ENCODE measurements around the gene IFNLR1. TPM values are rescaled to one million over a fixed set of nuclear protein-coding genes. Genes with fewer than 3 reads are reported as not detected.

Gene IFNLR1
- total RNA-seq, 1 experiment from 2014 or later, result 9.6 TPM

GRCh38 chr1:24110642-24111261 lies 76.3 kb downstream of the IFNLR1 start:
- H3K27ac Mint-ChIP-seq, result no peak overlapping the region; a peak in 1 of 7 replicates
- no CpG with 5 or more reads among the region's 14 CpGs for WGBS (ENCODE audit: extremely low coverage, insufficient read length, low lambda C conversion rate)
- no peak overlapping the region for H3K4me2 ChIP-seq (ENCODE audit: insufficient read depth, insufficient read length, low read length)

More at GRCh38 chr1:24110642-24111261, 76.3 kb downstream of the IFNLR1 start:
- H2BK120ac ChIP-seq (ENCODE audit: low read depth, low read length, poor library complexity, severe bottlenecking), result no peak overlapping the region
- H2BK15ac ChIP-seq (ENCODE audit: low read depth, low read length), result no peak overlapping the region
- no peak overlapping the region for H2BK12ac ChIP-seq (ENCODE audit: insufficient read length, low read depth, low read length)
- H3K56ac ChIP-seq (ENCODE audit: insufficient read length, low read depth, low read length), result no peak overlapping the region
- H3T11ph ChIP-seq (ENCODE audit: low read length), result no peak overlapping the region
- H4K91ac ChIP-seq (ENCODE audit: insufficient read length, low read depth, low read length), result no peak overlapping the region
- H3K27me3 ChIP-seq (ENCODE audit: insufficient read depth, low read length), result no peaks in the 10 kb centered on the region
- H3K18ac ChIP-seq (ENCODE audit: insufficient read length, low read depth, low read length), result no peak overlapping the region
- no peak overlapping the region for H3K23ac ChIP-seq (ENCODE audit: insufficient read length, low read depth, low read length)
- H3K9me3 ChIP-seq (ENCODE audit: control insufficient read depth, low read depth, low read length), result no peaks in the 10 kb centered on the region
- H3K9ac ChIP-seq (ENCODE audit: extremely low read depth, insufficient read length, low read length), result no peak overlapping the region
- Mint-ChIP-seq H3K4me1 (peaks cover 28 to 53% of the 10 kb centered on the region in 2 experiments), H3K4me3 (no peak overlapping the region), H3K9me3 (no peaks in the 10 kb centered on the region), H3K36me3 (ENCODE audit: insufficient read depth in 1 of 3, low read depth in 3 of 3) (no peaks in the 10 kb centered on the region), H3K27me3 (ENCODE audit: low read depth) (peaks cover 15% of the 10 kb centered on the region)
- no peaks in the 10 kb centered on the region for H4K20me1 ChIP-seq (ENCODE audit: control insufficient read depth, insufficient read depth, insufficient read length)
- no peaks in the 10 kb centered on the region for H3K79me1 ChIP-seq (ENCODE audit: insufficient read depth, low read depth, low read length, poor library complexity, severe bottlenecking)
- H3K27ac ChIP-seq (ENCODE audit: insufficient read length, low read depth, low read length), result no peak overlapping the region
- no peak overlapping the region for H2AK5ac ChIP-seq (ENCODE audit: insufficient read length, low read length)
- no peaks in the 10 kb centered on the region for H3K79me2 ChIP-seq (ENCODE audit: insufficient read depth, low read length)
- H3K4me1 ChIP-seq (ENCODE audit: insufficient read depth, low read length), result peaks cover 4% of the 10 kb centered on the region; the same call in 1 of the 2 replicates
- H2AFZ ChIP-seq (ENCODE audit: low read length), result no peak overlapping the region
- no peaks in the 10 kb centered on the region for H3K23me2 ChIP-seq (ENCODE audit: insufficient read length, low read depth, low read length, poor library complexity, severe bottlenecking)
- no peak for TF ChIP-seq CTCF (conservative IDR thresholded peaks at IDR 0.05)
- H3K14ac ChIP-seq (ENCODE audit: insufficient read depth, low read length), result no peak overlapping the region; the same call in 1 of the 2 replicates
- no peak overlapping the region for H2BK5ac ChIP-seq (ENCODE audit: insufficient read length, low read length)
- no peak overlapping the region for H3K4ac ChIP-seq (ENCODE audit: low read depth, low read length)
- no peak overlapping the region for H4K5ac ChIP-seq (ENCODE audit: insufficient read length, low read depth, low read length)
- DNase-seq, result no peak
- no peak overlapping the region for H4K8ac ChIP-seq (replicated peaks; ENCODE audit: insufficient read length, low read depth, low read length)
- H2BK20ac ChIP-seq (ENCODE audit: low read depth, low read length, poor library complexity, severe bottlenecking), result no peak overlapping the region

Data from H9 (cell line).